ENCODE data around the gene PPP1R36. TPM values are rescaled to one million over a fixed set of nuclear protein-coding genes. Genes with fewer than 3 reads are reported as not detected.

Gene PPP1R36
- total and polyA plus RNA-seq, 2 of the 4 experiments (the other 2 are of a cell fraction) = 0.15 to 0.54 TPM

- dilution Hi-C loops (cut with HindIII; ENCODE audit: low sequenced_read_pairs, unreplicated experiment) (no loop called here), intact Hi-C loops (cut with micrococcal nuclease) (no loop called here), in situ Hi-C loops (cut with MboI; ENCODE audit: low sequenced_read_pairs) (loop anchor here (5.0 kb wide), 1 partner anchor 92 kb away; the partner anchor contains the start of gene HSPA2)
- H3K14ac ChIP-seq (replicated peaks; ENCODE audit: low read depth, low read length) = no peak overlapping the region
- peak overlapping the region; percentile 62; the same call in 2 of the 3 replicates for H2BK15ac ChIP-seq (ENCODE audit: low read depth, low read length)
- H2BK20ac ChIP-seq (ENCODE audit: low read depth, low read length) = peak overlapping the region; percentile 3; the same call in 1 of the 2 replicates
- ChIA-PET CTCF (no interaction called here), POLR2A (ENCODE audit: unreplicated experiment) (no interaction called here)
- 67% methylated on average over 1 of the region's 2 CpGs; no CpG with 5 or more reads in 1 of the 2 experiments for WGBS, 2 experiments (ENCODE audit: extremely low coverage in 2 of 2, insufficient read length in 1 of 2)
- no peak overlapping the region for H3K23ac ChIP-seq (ENCODE audit: low read depth, low read length)
- no peak overlapping the region for H2BK5ac ChIP-seq (ENCODE audit: low read depth, low read length, poor library complexity, severe bottlenecking)
- no peak overlapping the region for H2AK9ac ChIP-seq (replicated peaks; ENCODE audit: low read depth, low read length, poor library complexity)
- no peak for ATAC-seq (ENCODE audit: low read depth)
- no peak overlapping the region; the same call in 1 of the 2 replicates for H4K5ac ChIP-seq (ENCODE audit: low read depth, low read length)
- no peaks in the 10 kb centered on the region for H3K9me3 ChIP-seq (ENCODE audit: control insufficient read depth, insufficient read depth, low read length)
- H3K4me3 ChIP-seq (ENCODE audit: insufficient read depth, low read depth, low read length) = no peak overlapping the region
- DNase-seq = no peak
- no peak overlapping the region for H3K27ac ChIP-seq (ENCODE audit: insufficient read depth, low read length)
- H3K4ac ChIP-seq (ENCODE audit: low read depth, low read length) = peak overlapping the region; percentile 6; the same call in 1 of the 2 replicates
- H3K4me2 ChIP-seq (ENCODE audit: low read depth, low read length) = no peak overlapping the region
- no peaks in the 10 kb centered on the region for H3K9me1 ChIP-seq (ENCODE audit: insufficient read depth, low read length)
- H2BK120ac ChIP-seq (ENCODE audit: low read depth, low read length) = peak overlapping the region; percentile 32; the same call in 1 of the 2 replicates
- H2AK5ac ChIP-seq (ENCODE audit: low read depth, low read length) = peak overlapping the region; percentile 7; the same call in 1 of the 2 replicates
- no peaks in the 10 kb centered on the region for H3K79me1 ChIP-seq (ENCODE audit: low read depth in 1 of 2, low read length in 2 of 2)
- H3K18ac ChIP-seq (ENCODE audit: low read depth, low read length) = 0 out of 2 replicates have a peak overlapping the region, but pooled peaks have one; percentile 37
- H4K20me1 ChIP-seq (ENCODE audit: insufficient read depth, low read length) = no peaks in the 10 kb centered on the region
- H3K9ac ChIP-seq (ENCODE audit: low read depth, low read length) = no peak overlapping the region
- H4K8ac ChIP-seq (ENCODE audit: low read depth in 2 of 2, low read length in 2 of 2) = no peak overlapping the region
- no TSS peak for BruUV-seq (replicated peaks)
- H3K36me3 ChIP-seq (ENCODE audit: control insufficient read depth, insufficient read depth, low read length) = no peaks in the 10 kb centered on the region
- TF ChIP-seq NFE2L2 (IDR thresholded peaks at IDR 0.05; ENCODE audit: low read depth, low read length) = no peak
- H3K4me1 ChIP-seq (ENCODE audit: control insufficient read depth, insufficient read depth, low read length) = peaks cover 16% of the 10 kb centered on the region
- H3K27me3 ChIP-seq (ENCODE audit: control insufficient read depth, insufficient read depth, low read length) = no peaks in the 10 kb centered on the region
- H2AFZ ChIP-seq (replicated peaks; ENCODE audit: low read length, poor library complexity) = no peak overlapping the region
- H4K91ac ChIP-seq (ENCODE audit: insufficient read depth, low read depth, low read length) = no peak overlapping the region; the same call in 1 of the 2 replicates
- no peak overlapping the region for H3K56ac ChIP-seq (ENCODE audit: extremely low read depth, insufficient read depth, low read length)
These were observed 84.8 kb downstream of the PPP1R36 start for GRCh38 chr14:64634558-64634957.
